Neural cell (in vitro differentiated cells): ENCODE results near the gene RNF223. TPM values are rescaled to one million over a fixed set of nuclear protein-coding genes. Genes with fewer than 3 reads are reported as not detected.

Experiments used
- H2AFZ ChIP-seq: fragments of 200-600, 300-800 bp; sonication (generic), shearing (Covaris generic); 2 replicates; pipeline ENCODE4 v1.6.0; 2014; ENCODE audit warnings: low read depth, mild to moderate bottlenecking, antibody characterized with exemption, low read length, moderate library complexity
- H3F3A ChIP-seq: fragments of 200-600 bp; shearing (Covaris generic); 2 replicates; pipeline ENCODE4 v1.6.1; 2016; ENCODE audit warnings: mild to moderate bottlenecking, moderate library complexity, mixed read lengths, antibody characterized with exemption, low read length; ENCODE audit not compliant: insufficient read depth, poor library complexity, severe bottlenecking
- H3K27ac ChIP-seq: fragments of 200-600, 300-800 bp; sonication (generic), shearing (Covaris generic); 2 replicates; pipeline ENCODE4 v1.5.1; 2014; ENCODE audit warnings: mild to moderate bottlenecking, low read length, moderate library complexity
- H3K27me3 ChIP-seq: fragments of 300-800, 200-600 bp; sonication (generic), shearing (Covaris generic); 2 replicates; pipeline ENCODE4 v1.6.0; 2014; ENCODE audit warnings: mild to moderate bottlenecking, low read depth, low read length, moderate library complexity; ENCODE audit not compliant: insufficient read depth
- H3K36me3 ChIP-seq: fragments of 300-800, 200-600 bp; sonication (generic), shearing (Covaris generic); 2 replicates; pipeline ENCODE4 v1.5.1; 2014; ENCODE audit warnings: mild to moderate bottlenecking, antibody characterized with exemption, low read length, moderate library complexity; ENCODE audit not compliant: insufficient read depth
- H3K4me2 ChIP-seq: fragments of 300-800, 200-600 bp; sonication (generic), shearing (Covaris generic); 2 replicates; pipeline ENCODE4 v1.6.0; 2014; ENCODE audit warnings: mild to moderate bottlenecking, low read length
- H3K4me3 ChIP-seq: fragments of 300-800, 200-600 bp; sonication (generic), shearing (Covaris generic); 2 replicates; pipeline ENCODE4 v1.5.1; 2014; ENCODE audit warnings: mild to moderate bottlenecking, low read length, moderate library complexity
- H3K79me2 ChIP-seq: fragments of 200-600 bp; shearing (Covaris generic); replicated peaks from 2 replicates; pipeline ENCODE4 v1.6.0; 2014; ENCODE audit warnings: mild to moderate bottlenecking, low read length, moderate library complexity; ENCODE audit not compliant: insufficient read depth
- H3K9ac ChIP-seq: fragments of 300-800, 200-600 bp; sonication (generic), shearing (Covaris generic); 2 replicates; pipeline ENCODE4 v1.6.1; 2016; ENCODE audit warnings: mild to moderate bottlenecking, low read length, mixed read lengths
- H3K9me2 ChIP-seq: fragments of 200-600 bp; shearing (Covaris generic); 2 replicates; pipeline ENCODE4 v1.6.1; 2016; ENCODE audit warnings: mild to moderate bottlenecking, low read length, mixed read lengths; ENCODE audit not compliant: insufficient read depth
- H3K9me3 ChIP-seq: fragments of 200-600, 300-800 bp; sonication (generic), shearing (Covaris generic); 2 replicates; pipeline ENCODE4 v1.6.1; 2016; ENCODE audit warnings: mild to moderate bottlenecking, mixed run types, low read length, moderate library complexity, mixed read lengths
- H4K20me1 ChIP-seq: fragments of 200-600 bp; shearing (Covaris generic); 2 replicates; pipeline ENCODE4 v1.6.1; 2016; ENCODE audit warnings: mild to moderate bottlenecking, mixed run types; ENCODE audit not compliant: insufficient read depth
- CTCF ChIP-seq: fragments of 450-650 bp; IDR thresholded peaks from 2 replicates; pipeline ENCODE4 v1.5.1; 2014; ENCODE audit warnings: antibody characterized with exemption, mild to moderate bottlenecking, moderate library complexity; ENCODE audit not compliant: poor library complexity, severe bottlenecking
- EP300 ChIP-seq: fragments of 450-650 bp; conservative IDR thresholded peaks from 2 replicates; pipeline ENCODE4 v1.6.1; 2014; ENCODE audit warnings: antibody characterized with exemption, mild to moderate bottlenecking, moderate library complexity; ENCODE audit not compliant: poor library complexity, severe bottlenecking
- EZH2 ChIP-seq: fragments of 200-600, 300-800 bp; shearing (Covaris generic), sonication (generic); IDR thresholded peaks from 2 replicates; pipeline ENCODE4 v1.6.1; 2014; ENCODE audit warnings: antibody characterized with exemption, low read length, borderline replicate concordance, mild to moderate bottlenecking; ENCODE audit not compliant: insufficient read depth, poor library complexity, severe bottlenecking
- MXI1 ChIP-seq: fragments of 450-650 bp; conservative IDR thresholded peaks from 2 replicates; pipeline ENCODE4 v1.6.1; 2014; ENCODE audit warnings: antibody characterized with exemption, mild to moderate bottlenecking; ENCODE audit not compliant: poor library complexity, severe bottlenecking
- POLR2AphosphoS5 ChIP-seq: IDR thresholded peaks from 2 replicates; pipeline ENCODE4 v1.6.1; 2012
- RAD21 ChIP-seq: fragments of 450-650 bp; conservative IDR thresholded peaks from 2 replicates; pipeline ENCODE4 v1.6.1; 2014; ENCODE audit warnings: antibody characterized with exemption, mild to moderate bottlenecking, moderate library complexity
- REST ChIP-seq: IDR thresholded peaks from 2 replicates; pipeline ENCODE4 v1.6.1; 2012; ENCODE audit warnings: borderline replicate concordance
- SMC3 ChIP-seq: fragments of 450-650 bp; conservative IDR thresholded peaks from 2 replicates; pipeline ENCODE4 v1.6.1; 2014; ENCODE audit warnings: antibody characterized with exemption, mild to moderate bottlenecking, moderate library complexity; ENCODE audit not compliant: poor library complexity
- TAF1 ChIP-seq: IDR thresholded peaks from 2 replicates; pipeline ENCODE4 v1.6.1; 2012; ENCODE audit warnings: low read depth
- polyA plus RNA-seq: library from polyadenylated mRNA; depleted of rRNA; stranded (reverse); fragments of >200 nt; gene quantifications from 2 replicates; pipeline ENCODE4 v1.2.3, GENCODE V29; 2014

RNF223 gene
- polyA plus RNA-seq, 1 donor from 2014 or later, result not detected

GRCh38 chr1:1072849-1073742, 1.0 kb downstream of the RNF223 start:
- Histone ChIP-seq H3F3A (no peaks in the 10 kb centered on the region), H2AFZ (no peak overlapping the region), H4K20me1 (no peaks in the 10 kb centered on the region), H3K4me2 (no peak overlapping the region), H3K79me2 (no peaks in the 10 kb centered on the region), H3K27me3 (no peaks in the 10 kb centered on the region), H3K36me3 (no peaks in the 10 kb centered on the region), H3K9ac (no peak overlapping the region), H3K4me3 (no peak overlapping the region), H3K27ac (no peak overlapping the region), H3K9me3 (no peaks in the 10 kb centered on the region), H3K9me2 (no peaks in the 10 kb centered on the region)
- no peak for TF ChIP-seq REST
- no peak for TF ChIP-seq MXI1
- no peak for TF ChIP-seq SMC3
- TF ChIP-seq POLR2AphosphoS5, result no peak
- TF ChIP-seq EZH2, result no peak
- TF ChIP-seq TAF1, result no peak
- no peak for TF ChIP-seq EP300
- TF ChIP-seq CTCF, result no peak
- TF ChIP-seq RAD21, result no peak

- Histone ChIP-seq H3K9ac (no peak overlapping the region), H3K36me3 (no peaks in the 10 kb centered on the region), H3K9me3 (no peaks in the 10 kb centered on the region), H2AFZ (no peak overlapping the region), H3K9me2 (no peaks in the 10 kb centered on the region), H3K27ac (no peak overlapping the region), H3F3A (no peaks in the 10 kb centered on the region), H3K4me2 (no peak overlapping the region), H3K27me3 (no peaks in the 10 kb centered on the region), H4K20me1 (no peaks in the 10 kb centered on the region), H3K4me3 (no peak overlapping the region), H3K79me2 (no peaks in the 10 kb centered on the region)
- TF ChIP-seq EZH2, result no peak
- no peak for TF ChIP-seq RAD21
- TF ChIP-seq MXI1, result no peak
- no peak for TF ChIP-seq CTCF
- no peak for TF ChIP-seq TAF1
- TF ChIP-seq EP300, result no peak
- no peak for TF ChIP-seq REST
- no peak for TF ChIP-seq POLR2AphosphoS5
- no peak for TF ChIP-seq SMC3
Measured at GRCh38 chr1:1072299-1072848, 1.7 kb downstream of the RNF223 start.
